Ectodermal cell (in vitro differentiated cells): ENCODE data around the gene PTAR1.
A peak's percentile ranks its signal among the peaks of the same experiment; 100 is the strongest.

Experiments used
- H3K27ac ChIP-seq: 2 replicates; pipeline ENCODE4 v1.7.0; 2013; ENCODE audit warnings: mild to moderate bottlenecking, low read depth, low read length; ENCODE audit not compliant: insufficient read depth, poor library complexity, severe bottlenecking
- H3K27me3 ChIP-seq: 2 replicates; pipeline ENCODE4 v1.7.0; 2013; ENCODE audit warnings: mild to moderate bottlenecking, low read length; ENCODE audit not compliant: insufficient read depth, control insufficient read depth, poor library complexity, severe bottlenecking
- H3K36me3 ChIP-seq: one replicate; pipeline ENCODE4 v1.7.0; 2013; ENCODE audit warnings: low read length; ENCODE audit not compliant: control insufficient read depth, insufficient read depth
- H3K4me1 ChIP-seq: one replicate; pipeline ENCODE4 v1.7.0; 2013; ENCODE audit warnings: low read length; ENCODE audit not compliant: control insufficient read depth, insufficient read depth
- H3K4me3 ChIP-seq: 2 replicates; pipeline ENCODE4 v1.7.0; 2013; ENCODE audit warnings: low read depth, low read length, control low read depth; ENCODE audit not compliant: insufficient read depth
- H3K9me3 ChIP-seq: 2 replicates; pipeline ENCODE4 v1.7.0; 2013; ENCODE audit warnings: mild to moderate bottlenecking, low read length, moderate library complexity; ENCODE audit not compliant: control insufficient read depth
- whole genome bisulfite sequencing, 2 experiments: methylation state at CpG; one replicate each; pipeline ENCODE4 v1.1.7; 2013; ENCODE audit warnings: missing lambda C conversion rate in 2 of 2; 5-methylcytosine and 5-hydroxymethylcytosine counted together

PTAR1 gene

DNA sequence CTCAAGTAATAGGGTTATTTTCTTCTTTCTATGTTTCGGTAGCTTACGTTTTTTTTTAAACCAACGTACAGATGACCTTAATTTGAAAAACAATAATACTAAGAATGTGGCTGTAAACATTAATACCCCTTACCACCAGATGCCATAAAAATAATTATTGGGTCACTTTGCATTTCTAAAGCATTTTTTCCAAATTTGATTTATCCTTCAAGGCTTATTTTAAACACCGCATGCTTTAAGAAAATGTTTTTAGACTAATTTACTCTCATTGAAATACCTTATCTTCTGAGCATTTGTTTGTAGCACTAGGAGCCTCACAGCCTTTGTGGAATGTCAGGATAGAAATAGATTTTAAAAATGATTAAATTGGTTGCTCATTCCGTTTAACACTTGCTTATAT, 81.9 kb downstream of the PTAR1 start:
- no peaks in the 10 kb centered on the region for H3K27me3 ChIP-seq
- H3K36me3 ChIP-seq, result no peaks in the 10 kb centered on the region
- H3K4me1 ChIP-seq, result no peaks in the 10 kb centered on the region
- no peaks in the 10 kb centered on the region for H3K9me3 ChIP-seq
- no peak overlapping the region for H3K4me3 ChIP-seq
- no peak overlapping the region for H3K27ac ChIP-seq
- WGBS, 2 experiments, result 90 to 95% methylated on average over 3 of the region's 5 CpGs

DNA sequence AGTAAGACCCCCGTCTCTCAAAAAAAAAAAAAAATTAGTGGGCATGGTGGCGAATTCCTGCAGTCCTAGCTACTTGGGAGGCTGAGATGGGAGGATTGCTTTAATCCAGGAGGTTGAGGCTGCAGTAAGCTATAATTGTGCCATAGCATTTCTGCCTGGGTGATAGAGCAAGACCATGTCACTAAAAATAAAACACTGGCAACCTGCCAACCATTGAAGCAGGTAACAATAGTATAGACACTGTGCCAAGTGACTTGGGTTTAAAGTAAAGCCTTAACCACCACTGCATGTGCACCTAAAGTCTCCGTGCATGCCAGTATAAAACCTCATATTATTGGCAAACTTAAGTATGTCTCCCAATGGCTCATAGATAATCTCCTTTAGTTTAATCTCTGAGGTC, 84.2 kb downstream of the PTAR1 start:
- Histone ChIP-seq H3K4me1 (no peaks in the 10 kb centered on the region), H3K27ac (no peak overlapping the region), H3K4me3 (no peak overlapping the region), H3K9me3 (no peaks in the 10 kb centered on the region), H3K27me3 (peaks cover 15% of the 10 kb centered on the region), H3K36me3 (no peaks in the 10 kb centered on the region)
- 95 to 96% methylated on average over 3 of the region's 3 CpGs for WGBS, 2 experiments

DNA sequence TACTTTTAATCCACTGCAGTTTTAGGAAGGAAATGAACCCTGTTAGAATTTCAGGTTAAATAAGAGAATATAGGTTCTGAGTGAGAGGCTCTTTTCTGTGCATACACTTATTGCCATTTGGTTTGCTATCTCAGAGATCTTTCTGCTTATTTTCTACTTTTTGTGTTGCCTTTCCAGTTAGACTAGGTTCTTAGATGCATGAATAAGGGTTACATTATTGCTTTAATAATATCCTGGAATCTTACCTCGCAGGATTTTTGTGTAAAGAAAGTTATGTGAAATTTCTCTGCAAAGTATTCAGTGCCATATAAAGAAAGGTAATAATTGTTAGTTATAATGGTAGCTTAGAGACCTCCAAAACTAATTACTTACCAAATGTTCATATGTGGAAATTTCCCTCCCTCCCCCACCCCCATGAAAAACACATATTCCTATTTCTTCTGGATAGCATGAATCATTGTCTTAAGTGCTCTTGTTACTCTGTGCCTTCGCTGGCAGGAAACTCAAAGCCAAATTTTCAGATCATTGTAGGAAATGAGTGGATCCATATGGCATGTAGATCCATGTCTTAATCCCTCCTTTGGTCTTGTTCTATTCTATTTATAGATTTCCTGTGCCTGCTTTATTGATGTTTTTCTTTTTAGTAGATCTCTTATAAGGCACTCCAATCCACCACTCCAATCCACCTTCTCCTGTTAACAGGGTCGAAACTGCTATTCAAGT, 84.9 kb downstream of the PTAR1 start:
- Histone ChIP-seq H3K9me3 (no peaks in the 10 kb centered on the region), H3K4me1 (no peaks in the 10 kb centered on the region), H3K27me3 (peaks cover 20% of the 10 kb centered on the region), H3K27ac (no peak overlapping the region), H3K4me3 (no peak overlapping the region), H3K36me3 (no peaks in the 10 kb centered on the region)
- 93 to 97% methylated on average over 3 of the region's 3 CpGs for WGBS, 2 experiments

DNA sequence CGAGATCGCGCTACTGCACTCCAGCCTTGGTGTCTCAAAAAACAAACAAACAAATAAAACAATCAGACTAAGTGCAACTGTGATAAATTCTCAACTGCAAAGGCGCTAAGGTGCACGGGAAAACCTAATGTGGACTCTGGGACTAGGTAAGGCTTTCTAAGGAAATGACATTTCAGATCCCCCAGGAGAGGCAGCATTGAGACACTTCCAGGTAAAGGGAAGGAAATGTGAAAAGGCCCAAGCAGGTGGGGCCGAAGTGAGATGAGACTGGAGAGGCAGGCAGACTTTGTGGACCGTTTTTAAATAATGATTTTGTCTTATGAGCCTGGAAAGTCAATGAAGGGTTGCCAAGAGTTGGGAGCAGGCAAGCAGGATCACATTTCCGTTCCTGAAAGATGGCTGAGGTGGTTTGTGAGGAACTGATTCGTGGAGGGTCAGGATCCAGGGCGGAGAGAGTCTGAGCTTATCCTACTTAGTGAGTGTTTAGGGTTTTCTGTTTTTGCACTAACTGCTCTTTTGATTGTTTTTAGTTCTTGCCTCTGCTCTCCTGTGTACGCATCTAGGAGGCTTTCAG, 85.6 kb downstream of the PTAR1 start:
- Histone ChIP-seq H3K36me3 (no peaks in the 10 kb centered on the region), H3K4me3 (no peak overlapping the region), H3K9me3 (no peaks in the 10 kb centered on the region), H3K4me1 (no peaks in the 10 kb centered on the region), H3K27me3 (peaks cover 20% of the 10 kb centered on the region), H3K27ac (no peak overlapping the region)
- 82 to 84% methylated on average over 11 of the region's 11 CpGs for WGBS, 2 experiments

DNA sequence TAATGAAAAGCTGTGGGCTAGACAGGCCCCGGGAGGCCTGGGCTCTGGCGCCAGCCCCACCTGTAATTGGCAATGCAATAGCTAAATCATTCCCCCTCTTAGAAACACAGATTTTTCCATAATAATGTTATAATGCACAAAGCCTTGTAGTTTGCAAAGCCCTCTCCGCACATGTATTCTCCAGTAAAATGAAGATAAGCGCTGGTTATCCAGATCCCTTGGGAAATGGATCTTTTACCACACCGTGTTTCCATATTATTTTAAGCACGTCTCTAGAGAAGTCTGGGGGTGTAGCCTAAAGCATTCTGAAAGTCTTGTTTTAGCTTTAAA, 86.5 kb downstream of the PTAR1 start:
- no peak overlapping the region for H3K27ac ChIP-seq
- 65 to 86% methylated on average over 5 to 6 of the region's 6 CpGs for WGBS, 2 experiments
- H3K9me3 ChIP-seq, result no peaks in the 10 kb centered on the region
- no peaks in the 10 kb centered on the region for H3K4me1 ChIP-seq
- peak overlapping the region; percentile 32 for H3K4me3 ChIP-seq
- peaks cover 20% of the 10 kb centered on the region for H3K27me3 ChIP-seq
- H3K36me3 ChIP-seq, result no peaks in the 10 kb centered on the region

DNA sequence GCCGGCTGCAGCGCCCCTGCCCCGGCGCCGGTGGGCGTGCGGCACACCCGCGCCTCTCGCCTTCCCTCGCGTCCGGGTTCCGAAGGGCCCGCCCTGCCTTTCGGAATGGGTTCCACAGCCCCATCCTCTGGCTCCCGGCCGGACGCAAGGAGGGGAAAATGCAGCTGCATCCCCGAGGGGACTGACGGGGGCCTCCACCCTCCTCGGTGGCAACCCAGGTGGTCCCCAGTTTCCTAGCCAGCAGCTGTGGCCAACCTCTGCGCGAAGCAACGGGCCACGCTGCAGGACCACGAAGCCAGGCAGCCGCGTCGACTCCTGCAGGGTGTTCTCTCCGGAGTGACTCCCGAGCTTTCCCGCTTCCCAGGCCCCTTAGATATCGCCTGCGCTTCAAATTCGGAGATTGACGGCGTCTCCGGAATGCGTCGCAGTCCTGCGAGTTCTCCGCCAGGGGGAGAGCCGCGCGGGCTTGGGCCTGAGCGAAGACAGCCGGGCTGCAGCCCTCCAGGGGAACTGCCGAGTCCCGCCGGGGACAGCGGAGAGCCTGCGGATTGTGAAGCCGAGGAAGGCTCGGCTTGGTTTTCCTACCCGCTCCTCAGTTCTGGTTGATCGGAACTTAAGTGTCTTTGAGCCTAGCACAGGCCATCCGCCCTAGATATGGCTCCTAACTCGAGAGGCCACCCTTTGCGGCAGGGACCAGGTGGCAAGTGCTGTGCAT, 87.1 kb downstream of the PTAR1 start:
- Histone ChIP-seq H3K27me3 (peaks cover 20% of the 10 kb centered on the region), H3K4me1 (peaks cover under 1% of the 10 kb centered on the region), H3K36me3 (no peaks in the 10 kb centered on the region), H3K27ac (no peak overlapping the region), H3K9me3 (no peaks in the 10 kb centered on the region), H3K4me3 (peak overlapping the region; percentile 55)
- 1% methylated on average over 60 of the region's 60 CpGs for WGBS, 2 experiments

DNA sequence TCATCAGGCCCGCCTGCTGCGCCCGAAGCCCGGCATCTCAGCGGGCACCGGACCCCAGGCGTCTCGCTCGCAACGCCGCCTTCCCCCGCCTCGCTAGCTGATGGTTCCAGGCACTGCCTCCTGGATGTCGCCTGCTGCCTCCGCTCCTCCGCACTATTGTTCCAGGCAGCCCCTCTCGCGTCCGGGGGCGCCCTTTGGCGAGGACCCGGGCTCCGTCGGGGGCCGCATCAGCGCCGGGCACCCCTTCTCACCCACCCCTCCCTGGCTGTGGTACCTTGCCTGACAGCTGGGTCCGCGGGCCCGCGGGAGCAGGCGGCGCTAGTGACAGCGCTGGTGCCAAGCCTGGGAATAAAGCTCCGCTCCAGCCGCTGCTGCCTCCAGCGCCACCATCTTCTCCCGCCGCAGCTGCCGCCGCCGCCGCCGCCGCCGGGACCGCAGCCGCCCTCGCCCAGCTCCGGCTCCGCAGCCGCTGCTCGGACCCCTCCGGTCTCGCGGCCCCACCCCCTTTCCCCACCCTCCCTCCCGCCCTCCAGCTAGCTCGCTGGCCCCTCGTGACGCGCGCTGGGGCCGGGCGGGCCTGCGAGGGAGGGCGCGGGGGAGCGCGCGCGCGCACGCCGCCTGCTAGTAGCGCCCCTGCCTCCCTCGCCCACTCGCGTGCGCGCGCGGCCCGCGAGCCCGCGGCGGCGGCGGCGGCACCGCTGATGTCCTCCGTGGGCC, 87.8 kb downstream of the PTAR1 start, which contains the start of gene APBA1:
Gene APBA1 (minus strand): TSS at position 493 of the 717 bp plus-strand sequence.
- Histone ChIP-seq H3K4me1 (peaks cover 8% of the 10 kb centered on the region), H3K27ac (no peak within 1 kb of the TSS), H3K36me3 (no peaks in the 10 kb centered on the region), H3K27me3 (peaks cover 20% of the 10 kb centered on the region), H3K9me3 (no peaks in the 10 kb centered on the region), H3K4me3 (peak within 1 kb of the TSS; percentile 69)
- WGBS, 2 experiments, result 0% methylated on average over 91 to 92 of the region's 92 CpGs

DNA sequence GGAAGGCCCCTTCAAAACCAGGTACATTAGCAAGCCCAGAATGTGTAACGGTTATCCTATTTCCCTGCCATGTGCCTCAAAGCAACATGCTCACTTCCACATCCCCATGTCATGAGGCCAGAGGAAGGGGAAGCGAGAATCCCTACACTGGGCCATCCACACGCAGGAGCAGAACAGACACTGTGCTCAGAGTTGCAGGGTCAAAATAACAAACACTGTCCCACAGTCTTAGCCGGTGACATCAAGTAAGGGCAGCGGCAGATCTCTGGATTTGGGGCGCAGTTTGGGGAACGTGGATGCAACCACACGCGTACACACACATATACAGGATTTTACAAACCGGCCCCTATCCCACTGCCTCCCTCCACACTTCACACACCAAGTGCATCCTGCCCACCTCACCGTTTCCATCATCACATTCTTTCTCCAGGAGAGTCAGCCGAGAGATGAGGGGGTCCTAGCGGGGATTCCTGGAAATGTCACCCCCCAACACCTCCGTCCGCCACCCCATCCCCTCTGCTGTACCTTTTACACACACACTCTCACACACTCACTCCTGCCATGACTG, 88.4 kb downstream of the PTAR1 start:
- peak overlapping the region; percentile 69 for H3K4me3 ChIP-seq
- WGBS, 2 experiments, result 63 to 66% methylated on average over 15 of the region's 15 CpGs
- peaks cover 20% of the 10 kb centered on the region for H3K27me3 ChIP-seq
- H3K27ac ChIP-seq, result no peak overlapping the region
- H3K36me3 ChIP-seq, result no peaks in the 10 kb centered on the region
- no peaks in the 10 kb centered on the region for H3K9me3 ChIP-seq
- peaks cover 9% of the 10 kb centered on the region for H3K4me1 ChIP-seq

DNA sequence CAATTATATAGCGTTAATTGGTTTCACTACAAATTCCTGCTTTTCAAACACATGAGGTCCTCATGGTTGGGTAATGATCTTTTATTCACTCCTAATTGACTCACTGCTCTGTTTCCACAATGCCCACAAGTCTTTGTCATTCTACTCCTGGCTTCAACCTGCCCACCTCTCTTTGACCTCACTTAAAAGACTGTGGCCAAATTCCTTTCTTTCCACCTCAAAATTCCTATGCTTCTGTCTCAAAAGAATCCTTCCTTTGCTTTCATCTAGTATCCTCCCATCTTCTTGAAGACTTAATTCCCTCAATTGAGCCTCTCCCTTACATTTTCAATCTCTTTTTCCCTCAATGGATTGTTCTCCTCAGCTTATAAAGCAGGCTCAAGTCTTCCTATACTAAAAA, 92.5 kb downstream of the PTAR1 start:
- peaks cover 20% of the 10 kb centered on the region for H3K27me3 ChIP-seq
- no peak overlapping the region for H3K27ac ChIP-seq
- peaks cover 9% of the 10 kb centered on the region for H3K4me1 ChIP-seq
- H3K9me3 ChIP-seq, result no peaks in the 10 kb centered on the region
- H3K4me3 ChIP-seq, result no peak overlapping the region
- H3K36me3 ChIP-seq, result no peaks in the 10 kb centered on the region
- 61 to 73% methylated on average over 1 of the region's 1 CpG for WGBS, 2 experiments

DNA sequence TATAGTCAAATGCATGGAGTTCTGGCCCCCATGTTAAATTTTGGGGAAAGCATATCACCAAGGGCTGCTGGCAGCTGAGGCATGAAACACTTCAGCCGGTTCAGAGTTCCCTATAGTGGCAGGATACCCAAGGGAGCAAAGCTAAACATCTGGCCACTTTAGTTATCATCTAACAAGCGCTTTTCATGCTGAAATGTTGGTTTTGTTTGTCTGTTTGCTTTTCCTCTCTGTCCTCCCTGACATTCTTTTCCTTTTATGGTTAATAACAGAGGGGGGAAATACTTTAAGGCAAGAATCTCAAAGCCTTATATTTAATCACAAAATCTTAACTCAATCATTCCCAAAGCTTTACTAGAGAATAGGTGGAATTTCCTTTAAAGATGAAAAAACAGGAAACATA, 99.5 kb downstream of the PTAR1 start:
- Histone ChIP-seq H3K36me3 (no peaks in the 10 kb centered on the region), H3K27ac (no peak overlapping the region), H3K9me3 (no peaks in the 10 kb centered on the region), H3K4me3 (no peak overlapping the region), H3K27me3 (no peaks in the 10 kb centered on the region), H3K4me1 (no peaks in the 10 kb centered on the region)
- WGBS, 2 experiments, result 73 to 78% methylated on average over 2 of the region's 2 CpGs
